ENCODE data around the gene FBXL17. TPM values are rescaled to one million over a fixed set of nuclear protein-coding genes. Genes with fewer than 3 reads are reported as not detected.

The FBXL17 gene
- total RNA-seq, 4 donors from 2014 or later, result 11.5 to 28.6 (median 19.9) TPM

GRCh38 chr5:107861565-107861964 lies 520.3 kb downstream of the FBXL17 start:
- DNase-seq, result no peak
- Histone ChIP-seq H3K36me3 (no peaks in the 10 kb centered on the region), H3K9me3 (no peaks in the 10 kb centered on the region), H3K27ac (no peak overlapping the region), H3K4me1 (no peaks in the 10 kb centered on the region), H3K27me3 (no peaks in the 10 kb centered on the region), H3K4me3 (no peak overlapping the region)
- intact Hi-C loops (cut with DNase I; ENCODE audit: low total_unique reads), result no loop called here
- no peak for TF ChIP-seq POLR2A (IDR thresholded peaks at IDR 0.05)
- no peak for TF ChIP-seq CTCF (IDR thresholded peaks at IDR 0.05)

- H3K27me3 ChIP-seq, result no peaks in the 10 kb centered on the region
- no peaks in the 10 kb centered on the region for H3K4me1 ChIP-seq
- no peak for DNase-seq
- no peak for TF ChIP-seq CTCF (IDR thresholded peaks at IDR 0.05)
- TF ChIP-seq POLR2A (IDR thresholded peaks at IDR 0.05), result no peak
- H3K27ac ChIP-seq, result no peak overlapping the region
- intact Hi-C loops (cut with DNase I; ENCODE audit: low total_unique reads), result no loop called here
- H3K4me3 ChIP-seq, result no peak overlapping the region
- no peaks in the 10 kb centered on the region for H3K9me3 ChIP-seq
- no peaks in the 10 kb centered on the region for H3K36me3 ChIP-seq
These were observed 521.9 kb downstream of the FBXL17 start for GRCh38 chr5:107860044-107860443.

- Histone ChIP-seq H3K36me3 (no peaks in the 10 kb centered on the region), H3K27ac (no peak overlapping the region), H3K4me3 (no peak overlapping the region), H3K9me3 (no peaks in the 10 kb centered on the region), H3K27me3 (no peaks in the 10 kb centered on the region), H3K4me1 (no peaks in the 10 kb centered on the region)
- no peak for DNase-seq
- intact Hi-C loops (cut with DNase I; ENCODE audit: low total_unique reads), result no loop called here
- TF ChIP-seq POLR2A (IDR thresholded peaks at IDR 0.05) (no peak), CTCF (IDR thresholded peaks at IDR 0.05) (no peak)
These were observed 523.1 kb downstream of the FBXL17 start for GRCh38 chr5:107858788-107859187.

- no peaks in the 10 kb centered on the region for H3K4me1 ChIP-seq
- no peaks in the 10 kb centered on the region for H3K27me3 ChIP-seq
- H3K4me3 ChIP-seq, result no peak overlapping the region
- H3K36me3 ChIP-seq, result no peaks in the 10 kb centered on the region
- no peaks in the 10 kb centered on the region for H3K9me3 ChIP-seq
- no peak for TF ChIP-seq CTCF (IDR thresholded peaks at IDR 0.05)
- no peak for TF ChIP-seq POLR2A (IDR thresholded peaks at IDR 0.05)
- intact Hi-C loops (cut with DNase I; ENCODE audit: low total_unique reads), result no loop called here
- H3K27ac ChIP-seq, result no peak overlapping the region
- DNase-seq, result no peak
These were observed 523.6 kb downstream of the FBXL17 start for GRCh38 chr5:107858324-107858723.

GRCh38 chr5:107857785-107858184 lies 524.1 kb downstream of the FBXL17 start:
- no peaks in the 10 kb centered on the region for H3K27me3 ChIP-seq
- H3K36me3 ChIP-seq, result no peaks in the 10 kb centered on the region
- H3K9me3 ChIP-seq, result no peaks in the 10 kb centered on the region
- DNase-seq, result no peak
- intact Hi-C loops (cut with DNase I; ENCODE audit: low total_unique reads), result no loop called here
- no peak for TF ChIP-seq CTCF (IDR thresholded peaks at IDR 0.05)
- no peak for TF ChIP-seq POLR2A (IDR thresholded peaks at IDR 0.05)
- no peaks in the 10 kb centered on the region for H3K4me1 ChIP-seq
- H3K27ac ChIP-seq, result no peak overlapping the region
- no peak overlapping the region for H3K4me3 ChIP-seq
